AG04449 (cell line): ENCODE measurements around the gene ARL6.
A peak's percentile ranks its signal among the peaks of the same experiment; 100 is the strongest.

Experiments
- CTCF ChIA-PET: fragments of 350-600 bp; formaldehyde crosslinking; extraction: SDS; loops from one replicate; lab custom pipeline; 2021; ENCODE audit warnings: antibody characterized with exemption; lab: Yijun Ruan, JAX
- POLR2A ChIA-PET: fragments of 400-600, 350-600 bp; formaldehyde crosslinking; extraction: SDS; loops from one replicate; lab custom pipeline; 2020; ENCODE audit warnings: antibody characterized with exemption, inconsistent platforms; lab: Yijun Ruan, JAX
- DNase-seq: peaks from one replicate; pipeline ENCODE4 v3.0.0-alpha.2; 2010; ENCODE audit warnings: low read depth, low spot score
- H3K4me3 ChIP-seq: 2 replicates; pipeline ENCODE4 v1.5.1; 2011; ENCODE audit warnings: low read depth, mild to moderate bottlenecking, control low read depth, low read length
- TF ChIP-seq, protein P1 (sequence below): IDR thresholded peaks from one replicate; pipeline ENCODE4 v1.5.1; 2011; ENCODE audit warnings: mild to moderate bottlenecking, moderate library complexity, low read length, control low read depth, inconsistent platforms; ENCODE audit not compliant: insufficient read depth; ENCODE audit errors: missing control alignments

Gene ARL6

DNA sequence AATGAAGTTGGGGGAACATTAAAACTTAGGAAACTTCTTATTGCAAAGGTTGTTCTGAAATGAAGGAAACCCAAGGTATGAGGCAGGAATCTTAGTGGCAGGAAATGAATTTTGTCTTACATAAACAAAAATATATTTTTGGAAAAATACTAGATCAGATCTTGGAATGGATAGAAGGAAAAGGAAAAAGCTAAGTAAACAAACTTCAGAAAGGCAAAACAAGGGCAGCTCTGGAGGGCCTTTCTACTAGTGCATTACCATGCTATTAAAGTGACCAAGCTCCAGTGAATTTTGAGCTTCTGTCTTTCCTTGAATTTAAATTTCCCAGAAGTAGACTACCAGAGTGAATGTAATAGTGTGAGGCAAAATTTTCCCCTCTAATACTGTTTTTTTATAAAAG lies 13.6 kb downstream of the ARL6 start:
- ChIA-PET CTCF (interaction anchor here (0.9 to 1.3 kb wide), 2 partner anchors 9 to 244 kb away, joined by 3 to 6 read pairs; no protein-coding TSS in a partner anchor), POLR2A (no interaction called here)
- no peak for DNase-seq
- TF ChIP-seq, protein P1, sequence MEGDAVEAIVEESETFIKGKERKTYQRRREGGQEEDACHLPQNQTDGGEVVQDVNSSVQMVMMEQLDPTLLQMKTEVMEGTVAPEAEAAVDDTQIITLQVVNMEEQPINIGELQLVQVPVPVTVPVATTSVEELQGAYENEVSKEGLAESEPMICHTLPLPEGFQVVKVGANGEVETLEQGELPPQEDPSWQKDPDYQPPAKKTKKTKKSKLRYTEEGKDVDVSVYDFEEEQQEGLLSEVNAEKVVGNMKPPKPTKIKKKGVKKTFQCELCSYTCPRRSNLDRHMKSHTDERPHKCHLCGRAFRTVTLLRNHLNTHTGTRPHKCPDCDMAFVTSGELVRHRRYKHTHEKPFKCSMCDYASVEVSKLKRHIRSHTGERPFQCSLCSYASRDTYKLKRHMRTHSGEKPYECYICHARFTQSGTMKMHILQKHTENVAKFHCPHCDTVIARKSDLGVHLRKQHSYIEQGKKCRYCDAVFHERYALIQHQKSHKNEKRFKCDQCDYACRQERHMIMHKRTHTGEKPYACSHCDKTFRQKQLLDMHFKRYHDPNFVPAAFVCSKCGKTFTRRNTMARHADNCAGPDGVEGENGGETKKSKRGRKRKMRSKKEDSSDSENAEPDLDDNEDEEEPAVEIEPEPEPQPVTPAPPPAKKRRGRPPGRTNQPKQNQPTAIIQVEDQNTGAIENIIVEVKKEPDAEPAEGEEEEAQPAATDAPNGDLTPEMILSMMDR = no peak
- no peak overlapping the region for H3K4me3 ChIP-seq

DNA sequence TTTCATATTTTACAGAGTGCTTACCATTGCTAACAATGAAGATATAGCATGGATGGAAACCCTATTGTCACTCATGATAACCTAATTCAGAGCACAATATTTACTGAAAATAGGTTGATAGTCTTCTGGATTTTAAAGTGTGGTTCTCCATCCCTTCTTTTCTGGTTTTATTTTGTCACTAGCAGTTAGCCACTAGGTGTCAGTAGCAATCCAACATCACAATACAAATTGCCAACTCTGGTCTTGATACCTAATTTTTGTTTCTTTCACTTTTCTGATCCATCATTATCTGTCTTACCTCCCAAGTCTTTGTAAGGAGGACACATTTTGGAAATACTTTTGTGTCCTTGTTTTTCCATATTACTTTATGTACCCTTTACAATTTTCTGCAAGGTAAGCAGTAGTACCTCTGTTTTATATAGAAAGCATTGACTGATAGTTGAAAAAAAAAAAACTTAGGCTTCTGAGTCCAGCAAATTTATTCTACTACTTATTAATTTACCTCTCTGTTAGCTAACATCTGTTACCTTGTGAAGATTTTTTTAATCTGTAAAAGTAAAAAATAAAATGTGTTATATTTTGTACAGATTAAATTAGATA lies 29.0 kb downstream of the ARL6 start:
- TF ChIP-seq, protein P1 = peak; percentile 62
- ChIA-PET POLR2A (no interaction called here), CTCF (interaction anchor here (0.6 to 8.6 kb wide), 13 partner anchors 16 to 807 kb away, joined by 3 to 177 read pairs (median 4); no protein-coding TSS in a partner anchor)
- no peak overlapping the region for H3K4me3 ChIP-seq
- DNase-seq = peak; percentile 9

DNA sequence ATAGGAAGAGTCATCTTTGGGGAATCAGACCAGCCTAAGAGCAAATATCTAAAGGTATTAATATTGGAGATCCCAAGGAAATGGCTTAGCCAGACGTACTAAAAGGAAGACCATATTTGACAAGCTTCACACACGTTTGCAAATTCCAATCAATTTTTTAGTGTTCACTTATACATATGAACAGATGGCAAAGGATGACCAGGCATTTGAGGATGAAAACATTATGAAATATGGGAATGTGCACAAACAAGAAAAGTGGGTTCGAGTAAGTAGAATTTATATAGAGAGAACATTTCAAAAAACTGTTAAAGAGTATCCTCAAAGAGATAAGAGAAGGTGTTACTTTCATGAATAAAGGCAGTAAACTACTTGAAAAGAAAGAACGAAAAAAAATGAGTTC lies 31.4 kb downstream of the ARL6 start:
- ChIA-PET CTCF (interaction anchor here (1.1 to 8.6 kb wide), 3 partner anchors 9 to 228 kb away, joined by 3 to 177 read pairs (median 4); no protein-coding TSS in a partner anchor), POLR2A (no interaction called here)
- no peak for DNase-seq
- no peak overlapping the region for H3K4me3 ChIP-seq
- TF ChIP-seq, protein P1 = no peak

DNA sequence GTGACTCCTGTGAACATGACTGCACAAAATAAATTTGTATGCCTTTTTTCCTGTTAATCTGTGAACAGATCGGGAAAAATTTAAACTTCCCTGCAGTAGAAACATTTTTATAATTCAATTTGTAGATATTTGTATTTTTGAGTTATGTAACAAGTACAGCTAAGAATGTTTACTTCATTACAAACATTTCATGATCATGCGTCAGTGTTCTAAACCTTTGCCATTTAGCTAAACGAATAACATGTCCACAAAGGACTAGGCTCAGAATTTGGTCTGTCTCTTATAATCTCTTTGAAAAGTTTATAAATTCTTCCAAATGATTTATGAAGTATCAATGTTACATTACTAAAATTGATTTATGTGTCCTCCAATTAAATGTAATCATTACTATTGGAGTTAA lies 39.9 kb downstream of the ARL6 start:
- TF ChIP-seq, protein P1 = no peak
- no peak overlapping the region for H3K4me3 ChIP-seq
- CTCF ChIA-PET = interaction anchor here (1.1 to 2.0 kb wide), 5 partner anchors 10 to 238 kb away, joined by 3 to 13 read pairs (median 4); partner anchors contain the start of gene CRYBG3
- POLR2A ChIA-PET = no interaction called here
- DNase-seq = no peak

- DNase-seq = no peak
- ChIA-PET CTCF (interaction anchor here (1.0 to 1.7 kb wide), 6 partner anchors 10 to 216 kb away, joined by 3 to 6 read pairs (median 4); no protein-coding TSS in a partner anchor), POLR2A (no interaction called here)
- TF ChIP-seq, protein P1 = no peak
- H3K4me3 ChIP-seq = no peak overlapping the region
Measured at GRCh38 chr3:97810779-97811390, 46.3 kb downstream of the ARL6 start.
